ENCODE measurements around the gene RBBP6. TPM values are rescaled to one million over a fixed set of nuclear protein-coding genes. Genes with fewer than 3 reads are reported as not detected.

RBBP6 gene
- total RNA-seq, 1 donor from 2014 or later: 38.5 TPM

GRCh38 chr16:24522751-24523150 lies 16.6 kb upstream of the RBBP6 start:
- intact Hi-C loops (cut with DNase I): no loop called here
- no peaks in the 10 kb centered on the region for H3K36me3 ChIP-seq
- H3K4me1 ChIP-seq: peaks cover 14% of the 10 kb centered on the region
- no peaks in the 10 kb centered on the region for H3K9me3 ChIP-seq
- TF ChIP-seq CTCF (IDR thresholded peaks at IDR 0.05): no peak
- no peak for TF ChIP-seq POLR2AphosphoS5 (IDR thresholded peaks at IDR 0.05; ENCODE audit: insufficient read depth in 1 of 2, low read depth in 1 of 2)
- no peak for TF ChIP-seq POLR2A (IDR thresholded peaks at IDR 0.05)
- H3K4me3 ChIP-seq: no peak overlapping the region
- no peak overlapping the region for H3K27ac ChIP-seq
- DNase-seq (ENCODE audit: extremely low spot score in 2 of 2): no peak
- no peaks in the 10 kb centered on the region for H3K27me3 ChIP-seq

DNA sequence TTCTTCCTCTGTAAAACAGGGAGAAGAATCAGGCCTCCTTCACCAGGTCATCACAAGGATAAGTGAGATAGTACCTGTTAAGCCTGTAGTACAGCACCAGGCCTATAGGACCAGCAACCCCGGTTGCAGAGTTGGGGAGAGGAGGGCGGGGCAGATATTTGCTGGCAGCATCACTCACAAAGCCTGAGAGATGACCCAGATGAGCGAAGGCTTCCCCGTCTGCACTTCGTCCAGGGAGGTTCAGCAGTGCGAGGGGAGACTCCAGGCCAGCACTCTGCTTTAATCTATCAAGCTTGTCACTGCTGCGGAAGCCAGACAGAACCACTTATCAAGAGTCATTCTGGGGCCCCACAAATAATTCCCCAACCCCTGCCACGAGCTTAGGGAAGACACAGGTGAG lies 15.8 kb upstream of the RBBP6 start:
- no peak for TF ChIP-seq POLR2AphosphoS5 (IDR thresholded peaks at IDR 0.05; ENCODE audit: insufficient read depth in 1 of 2, low read depth in 1 of 2)
- no peak for TF ChIP-seq POLR2A (IDR thresholded peaks at IDR 0.05)
- no peak for TF ChIP-seq CTCF (IDR thresholded peaks at IDR 0.05)
- H3K4me3 ChIP-seq: no peak overlapping the region
- intact Hi-C loops (cut with DNase I): no loop called here
- H3K4me1 ChIP-seq: peaks cover 14% of the 10 kb centered on the region
- H3K27me3 ChIP-seq: no peaks in the 10 kb centered on the region
- no peak overlapping the region for H3K27ac ChIP-seq
- H3K9me3 ChIP-seq: no peaks in the 10 kb centered on the region
- no peak for DNase-seq (ENCODE audit: extremely low spot score in 2 of 2)
- H3K36me3 ChIP-seq: no peaks in the 10 kb centered on the region

GRCh38 chr16:24524855-24525677 lies 14.3 kb upstream of the RBBP6 start:
- intact Hi-C loops (cut with DNase I): no loop called here
- no peaks in the 10 kb centered on the region for H3K36me3 ChIP-seq
- DNase-seq (ENCODE audit: extremely low spot score in 2 of 2): peak in 1 of 2 donors; percentile 58
- no peaks in the 10 kb centered on the region for H3K9me3 ChIP-seq
- H3K4me3 ChIP-seq: no peak overlapping the region
- peaks cover 14% of the 10 kb centered on the region for H3K4me1 ChIP-seq
- H3K27me3 ChIP-seq: no peaks in the 10 kb centered on the region
- TF ChIP-seq CTCF (IDR thresholded peaks at IDR 0.05) (no peak), POLR2AphosphoS5 (IDR thresholded peaks at IDR 0.05; ENCODE audit: insufficient read depth in 1 of 2, low read depth in 1 of 2) (no peak), POLR2A (IDR thresholded peaks at IDR 0.05) (no peak)
- no peak overlapping the region for H3K27ac ChIP-seq

DNA sequence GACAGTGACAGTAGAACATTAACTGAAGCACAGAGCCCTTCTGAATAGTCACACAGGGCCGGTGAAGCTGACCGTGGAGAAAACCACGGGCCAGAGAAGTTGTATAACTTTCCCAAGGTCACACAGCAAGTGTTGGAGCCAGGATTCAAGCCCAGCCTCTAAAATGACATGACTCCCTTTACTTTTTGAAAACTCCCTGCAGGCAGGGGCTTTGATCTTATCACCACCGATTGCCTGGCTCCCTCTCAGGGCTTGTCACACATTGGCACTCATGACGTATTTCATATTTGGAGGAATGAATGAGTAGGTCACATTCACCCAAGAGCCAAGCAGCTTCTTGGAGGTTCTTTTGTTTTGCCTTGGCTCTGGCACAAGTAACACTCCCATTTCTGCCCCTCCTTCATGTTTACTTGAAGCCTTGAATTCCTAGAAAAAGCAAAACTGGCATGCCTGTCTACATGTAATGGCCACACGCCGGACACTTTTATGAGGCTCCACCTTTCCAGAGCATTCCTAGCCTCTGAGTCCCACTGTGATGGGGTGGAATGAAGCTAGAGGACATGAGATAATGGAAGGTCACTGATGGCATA lies 13.3 kb upstream of the RBBP6 start:
- intact Hi-C loops (cut with DNase I): no loop called here
- peak in 1 of 2 donors; percentile 42 for DNase-seq (ENCODE audit: extremely low spot score in 2 of 2)
- Histone ChIP-seq H3K36me3 (no peaks in the 10 kb centered on the region), H3K4me1 (peaks cover 14% of the 10 kb centered on the region), H3K27me3 (no peaks in the 10 kb centered on the region), H3K27ac (no peak overlapping the region), H3K9me3 (no peaks in the 10 kb centered on the region), H3K4me3 (no peak overlapping the region)
- TF ChIP-seq CTCF (IDR thresholded peaks at IDR 0.05) (no peak), POLR2AphosphoS5 (IDR thresholded peaks at IDR 0.05; ENCODE audit: insufficient read depth in 1 of 2, low read depth in 1 of 2) (peak in 1 of 2 donors; percentile 49), POLR2A (IDR thresholded peaks at IDR 0.05) (no peak)
